ENCODE measurements around the gene NTRK3. TPM values are rescaled to one million over a fixed set of nuclear protein-coding genes. Genes with fewer than 3 reads are reported as not detected.

Gene NTRK3
- total and polyA plus RNA-seq, 10 donors = 0.33 to 6.6 (median 2.1) TPM

DNA sequence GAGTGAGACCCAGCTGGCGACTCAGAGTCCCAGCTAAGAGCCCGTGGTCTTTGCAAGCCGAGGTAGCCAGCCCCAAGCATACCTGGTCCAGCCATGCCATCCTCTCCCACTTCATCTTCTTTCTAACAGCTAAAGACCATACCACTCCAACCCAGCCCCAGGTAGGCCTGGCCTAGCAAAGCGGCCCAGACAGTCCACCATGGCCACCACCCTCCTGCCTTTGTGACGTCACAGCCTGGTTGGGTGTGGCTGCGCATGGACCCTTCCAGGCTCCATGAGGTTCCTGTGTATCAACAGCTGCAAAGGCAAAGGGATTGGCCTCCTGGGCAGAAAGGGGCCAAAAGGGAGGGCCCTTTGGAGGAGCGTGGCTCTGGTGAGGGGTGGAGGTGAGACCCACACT is 4.1 kb downstream of the NTRK3 start:
- 40 to 91% (median 87%) methylated on average over 1 to 7 of the region's 7 CpGs for WGBS, 5 donors
- DNase-seq = no peak

DNA sequence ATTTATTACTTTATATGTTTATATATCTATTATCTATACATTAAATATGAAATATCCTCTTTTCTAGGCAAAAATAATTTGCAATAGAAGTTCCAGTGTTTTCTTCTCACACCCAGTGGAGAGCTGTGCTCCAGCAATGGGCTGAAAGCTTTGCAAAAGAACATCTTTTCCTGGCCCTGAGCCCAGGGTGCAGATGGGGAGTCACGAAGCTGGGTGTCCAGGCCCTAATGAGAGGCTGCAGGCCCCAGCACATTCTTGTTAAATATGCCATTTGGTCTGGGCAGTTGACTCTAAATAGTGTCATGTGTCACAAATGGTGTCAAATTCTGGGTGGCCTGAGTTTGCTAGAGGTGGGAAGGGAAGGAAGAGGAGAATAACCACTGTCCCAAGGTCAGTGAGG is 5.7 kb downstream of the NTRK3 start:
- H3K27me3 ChIP-seq (replicated peaks in 1 of 7) = peaks cover 2 to 84% (median 43%) of the 10 kb centered on the region in 7 donors
- intact Hi-C loops (cut with DNase I; ENCODE audit: low total_unique reads) = no loop called here
- peaks cover 0 to 29% (median 15%) of the 10 kb centered on the region in 6 donors for H3K4me1 ChIP-seq
- H3K27ac ChIP-seq = no peak overlapping the region
- TF ChIP-seq POLR2AphosphoS5 (IDR thresholded peaks at IDR 0.05) (no peak), POLR2A (IDR thresholded peaks at IDR 0.05) (no peak)
- TF ChIP-seq, protein P1, sequence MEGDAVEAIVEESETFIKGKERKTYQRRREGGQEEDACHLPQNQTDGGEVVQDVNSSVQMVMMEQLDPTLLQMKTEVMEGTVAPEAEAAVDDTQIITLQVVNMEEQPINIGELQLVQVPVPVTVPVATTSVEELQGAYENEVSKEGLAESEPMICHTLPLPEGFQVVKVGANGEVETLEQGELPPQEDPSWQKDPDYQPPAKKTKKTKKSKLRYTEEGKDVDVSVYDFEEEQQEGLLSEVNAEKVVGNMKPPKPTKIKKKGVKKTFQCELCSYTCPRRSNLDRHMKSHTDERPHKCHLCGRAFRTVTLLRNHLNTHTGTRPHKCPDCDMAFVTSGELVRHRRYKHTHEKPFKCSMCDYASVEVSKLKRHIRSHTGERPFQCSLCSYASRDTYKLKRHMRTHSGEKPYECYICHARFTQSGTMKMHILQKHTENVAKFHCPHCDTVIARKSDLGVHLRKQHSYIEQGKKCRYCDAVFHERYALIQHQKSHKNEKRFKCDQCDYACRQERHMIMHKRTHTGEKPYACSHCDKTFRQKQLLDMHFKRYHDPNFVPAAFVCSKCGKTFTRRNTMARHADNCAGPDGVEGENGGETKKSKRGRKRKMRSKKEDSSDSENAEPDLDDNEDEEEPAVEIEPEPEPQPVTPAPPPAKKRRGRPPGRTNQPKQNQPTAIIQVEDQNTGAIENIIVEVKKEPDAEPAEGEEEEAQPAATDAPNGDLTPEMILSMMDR (IDR thresholded peaks at IDR 0.05 in 8 of 11, conservative IDR thresholded peaks at IDR 0.05 in 3 of 11) = no peak
- DNase-seq = no peak
- no peak overlapping the region for H3K4me3 ChIP-seq
- 31 to 64% (median 42%) methylated on average over 1 of the region's 1 CpG for WGBS, 5 donors
- H3K9me3 ChIP-seq = no peaks in the 10 kb centered on the region
- no peaks in the 10 kb centered on the region for H3K36me3 ChIP-seq

More for the DNA sequence above, 4.1 kb downstream of the NTRK3 start:
- Histone ChIP-seq H3K27ac (no peak overlapping the region), H3K9me3 (no peaks in the 10 kb centered on the region), H3K27me3 (replicated peaks in 1 of 7) (peaks cover 2 to 84% (median 58%) of the 10 kb centered on the region in 7 donors), H3K4me3 (no peak overlapping the region), H3K36me3 (no peaks in the 10 kb centered on the region), H3K4me1 (peaks cover 8 to 33% (median 23%) of the 10 kb centered on the region in 6 donors)
- intact Hi-C loops (cut with DNase I; ENCODE audit: low total_unique reads) = no loop called here
- no peak for TF ChIP-seq POLR2AphosphoS5 (IDR thresholded peaks at IDR 0.05)
- TF ChIP-seq, protein P1 (IDR thresholded peaks at IDR 0.05 in 8 of 11, conservative IDR thresholded peaks at IDR 0.05 in 3 of 11) = no peak

DNA sequence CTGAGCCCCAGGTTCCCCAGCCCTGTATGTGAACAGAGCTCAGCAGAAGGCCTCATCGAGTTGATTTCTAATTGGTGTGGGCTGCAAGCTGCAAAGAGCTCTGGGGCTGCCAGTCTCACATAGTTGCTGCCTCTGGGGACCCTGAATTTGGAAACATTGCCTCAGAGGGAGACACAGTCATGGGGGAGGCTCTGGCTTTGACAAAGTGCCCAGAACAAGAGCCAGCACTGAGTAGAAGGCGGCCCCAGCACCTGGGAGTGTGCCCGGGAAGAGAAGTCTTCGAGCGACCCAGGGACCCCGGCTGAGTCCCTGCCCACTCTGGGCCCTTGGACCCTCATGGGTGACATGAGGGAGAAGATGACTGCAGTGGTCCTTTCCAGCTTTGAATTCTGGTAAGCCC is 7.3 kb downstream of the NTRK3 start:
- TF ChIP-seq POLR2A (IDR thresholded peaks at IDR 0.05) (no peak), POLR2AphosphoS5 (IDR thresholded peaks at IDR 0.05) (no peak)
- TF ChIP-seq, protein P1 (IDR thresholded peaks at IDR 0.05 in 8 of 11, conservative IDR thresholded peaks at IDR 0.05 in 3 of 11) = no peak
- Histone ChIP-seq H3K27me3 (replicated peaks in 1 of 7) (peaks cover 0 to 75% (median 27%) of the 10 kb centered on the region in 7 donors), H3K9me3 (no peaks in the 10 kb centered on the region), H3K36me3 (no peaks in the 10 kb centered on the region), H3K4me1 (peaks cover 0 to 13% (median 8%) of the 10 kb centered on the region in 6 donors), H3K4me3 (no peak overlapping the region), H3K27ac (no peak overlapping the region)
- DNase-seq = no peak
- intact Hi-C loops (cut with DNase I; ENCODE audit: low total_unique reads) = loop anchor here (10.0 kb wide), 1 partner anchor 574 kb away; no protein-coding TSS in a partner anchor
- WGBS, 5 donors = 75 to 85% (median 84%) methylated on average over 6 of the region's 6 CpGs

DNA sequence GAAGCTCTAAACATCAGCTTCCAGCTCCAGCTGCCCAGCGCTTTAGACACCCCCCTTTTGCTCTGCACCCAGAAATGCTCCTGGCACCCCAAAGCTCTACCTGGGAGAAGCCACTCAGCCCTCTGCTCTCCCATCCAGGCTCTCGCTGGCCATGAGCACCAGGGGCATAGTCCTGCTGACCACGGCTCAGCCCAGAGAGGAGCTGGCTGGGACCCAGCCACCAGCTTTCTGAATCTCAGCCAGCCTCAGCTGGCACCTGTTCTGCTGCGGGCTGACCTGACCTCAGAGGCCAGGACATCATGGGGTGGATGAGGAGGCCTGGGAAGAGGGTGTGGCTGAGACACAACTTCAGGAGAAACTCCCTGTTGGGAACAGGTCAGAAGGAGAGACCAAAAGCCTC is 8.6 kb downstream of the NTRK3 start:
- no peak for DNase-seq
- H3K4me1 ChIP-seq = peaks cover 0 to 12% (median 8%) of the 10 kb centered on the region in 6 donors
- no peaks in the 10 kb centered on the region for H3K36me3 ChIP-seq
- intact Hi-C loops (cut with DNase I; ENCODE audit: low total_unique reads) = loop anchor here (10.0 kb wide), 1 partner anchor 573 kb away; no protein-coding TSS in a partner anchor
- no peak overlapping the region for H3K4me3 ChIP-seq
- TF ChIP-seq POLR2AphosphoS5 (IDR thresholded peaks at IDR 0.05) = no peak
- TF ChIP-seq POLR2A (IDR thresholded peaks at IDR 0.05) = no peak
- TF ChIP-seq, protein P1 (IDR thresholded peaks at IDR 0.05 in 8 of 11, conservative IDR thresholded peaks at IDR 0.05 in 3 of 11) = no peak
- peaks cover 0 to 61% (median 14%) of the 10 kb centered on the region in 7 donors for H3K27me3 ChIP-seq (replicated peaks in 1 of 7)
- H3K9me3 ChIP-seq = no peaks in the 10 kb centered on the region
- WGBS, 5 donors = 59 to 76% (median 68%) methylated on average over 4 of the region's 4 CpGs
- no peak overlapping the region for H3K27ac ChIP-seq
